ENCODE data around the gene APOL1.

APOL1 gene

GRCh38 chr22:36308880-36309279, 55.9 kb downstream of the APOL1 start:
- DNase-seq (ENCODE audit: low read depth in 2 of 2), result no peak

DNA sequence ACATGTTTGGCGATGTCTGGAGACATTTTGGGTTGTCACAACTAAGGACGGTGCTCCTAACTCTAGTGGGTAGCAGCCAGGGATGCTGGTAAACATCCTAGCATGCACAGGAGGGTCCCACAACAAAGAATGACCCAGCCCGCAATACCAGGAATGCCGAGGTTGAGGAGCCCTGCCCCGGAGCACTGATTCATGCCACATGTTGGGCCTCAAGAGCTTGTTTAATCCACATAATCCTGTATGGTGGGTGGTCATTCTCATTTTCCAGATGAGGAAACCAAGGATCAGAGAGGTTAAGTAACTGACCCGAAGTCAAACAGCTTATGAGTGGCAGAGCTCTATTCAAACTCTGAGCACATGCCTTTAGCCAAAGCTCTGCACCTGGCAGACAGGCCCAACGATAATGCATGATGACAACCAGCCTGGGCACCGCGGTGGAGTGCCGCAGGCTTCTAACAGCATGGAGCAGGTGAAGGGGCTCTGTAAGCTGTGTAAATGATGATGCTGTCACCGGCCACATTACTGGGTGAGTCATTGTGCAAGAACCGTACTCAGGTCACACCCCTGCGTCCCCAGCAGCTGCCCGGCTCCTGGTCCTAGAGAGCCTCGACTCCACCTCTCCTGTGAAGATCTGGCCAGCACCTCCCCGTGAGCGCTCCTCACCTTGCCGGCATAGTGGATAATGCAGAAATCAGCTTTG, 58.6 kb downstream of the APOL1 start:
- DNase-seq (ENCODE audit: low read depth in 2 of 2), result no peak

- no peak for DNase-seq (ENCODE audit: low read depth in 2 of 2)
Observed at GRCh38 chr22:36315325-36315724, 62.4 kb downstream of the APOL1 start.

DNA sequence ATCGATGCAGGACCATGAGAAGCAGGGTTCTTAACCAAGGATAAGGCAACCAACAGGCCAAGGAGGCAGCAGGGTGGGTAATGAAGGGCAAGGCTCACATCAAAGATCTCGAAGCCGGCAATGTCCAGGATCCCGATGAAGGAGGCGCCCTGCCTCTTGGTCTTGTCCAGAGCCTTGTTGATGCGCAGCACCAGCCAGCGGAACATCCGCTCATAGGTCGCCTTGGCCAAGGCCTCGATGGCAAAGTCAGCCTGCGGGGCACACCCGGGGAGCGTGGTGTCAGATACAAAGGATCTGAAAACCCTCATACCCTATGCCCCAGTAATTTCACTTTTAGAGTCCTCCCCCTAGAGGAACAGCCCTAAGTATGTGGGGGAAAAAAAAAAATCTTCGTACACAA, 63.5 kb downstream of the APOL1 start:
- DNase-seq (ENCODE audit: low read depth in 2 of 2), result no peak
